GM19351 (cell line): ENCODE measurements around the gene OR5A2.
A peak's percentile ranks its signal among the peaks of the same experiment; 100 is the strongest.
"Not testable (repeated sequence)": the region's sequence is repeated elsewhere in the genome, so short reads cannot be mapped to it uniquely, and the experiment has no call there.

Source experiments
- ATAC-seq: cut with Tn5 transposase; IDR thresholded peaks from one replicate; pipeline ENCODE4 v1.9.1; 2021; ENCODE audit warnings: mild to moderate bottlenecking, moderate library complexity; ENCODE audit not compliant: unreplicated experiment

OR5A2 gene

GRCh38 chr11:59394186-59394585, 32.0 kb downstream of the OR5A2 start:
- ATAC-seq = no peak

DNA sequence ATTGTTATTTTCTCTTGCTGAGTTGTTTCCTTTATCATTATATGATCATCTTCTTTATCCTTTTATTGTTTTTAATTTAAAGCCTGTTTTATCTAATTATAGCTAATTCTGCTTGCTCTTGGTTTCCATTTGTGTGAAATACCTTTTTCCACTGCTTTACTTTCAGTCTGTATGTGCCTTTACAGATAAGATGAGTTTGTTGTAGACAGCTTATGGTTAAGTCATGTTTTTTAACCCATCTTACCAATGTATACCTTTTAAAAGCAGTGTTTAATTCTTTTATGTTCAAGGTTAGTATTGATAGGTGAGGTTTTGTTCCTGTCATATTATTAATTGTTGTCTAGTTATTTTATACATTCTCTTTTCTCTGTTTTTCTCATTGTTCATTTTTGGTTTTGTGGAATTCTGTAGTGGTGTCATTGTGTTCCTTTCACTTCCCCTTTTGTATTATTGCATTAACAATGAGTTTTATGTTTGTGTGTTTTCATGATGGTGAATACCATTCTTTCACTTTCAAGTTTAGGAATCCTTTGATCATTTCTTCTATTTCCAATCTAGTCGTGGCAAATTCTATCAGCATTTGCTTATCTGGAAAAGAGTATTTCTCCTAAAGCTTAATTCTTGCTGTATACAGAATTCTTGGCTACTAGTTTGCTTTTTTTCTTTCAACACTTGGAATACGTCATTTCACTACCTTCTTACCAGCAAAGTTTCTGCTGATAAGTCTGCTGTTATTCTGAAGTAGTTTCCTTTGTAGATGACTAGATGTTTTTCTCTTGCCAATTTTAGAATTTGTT, 45.8 kb downstream of the OR5A2 start:
- peak; percentile 93 for ATAC-seq

- not testable (repeated sequence) for ATAC-seq
Observed at GRCh38 chr11:59372324-59372723, 53.9 kb downstream of the OR5A2 start.

DNA sequence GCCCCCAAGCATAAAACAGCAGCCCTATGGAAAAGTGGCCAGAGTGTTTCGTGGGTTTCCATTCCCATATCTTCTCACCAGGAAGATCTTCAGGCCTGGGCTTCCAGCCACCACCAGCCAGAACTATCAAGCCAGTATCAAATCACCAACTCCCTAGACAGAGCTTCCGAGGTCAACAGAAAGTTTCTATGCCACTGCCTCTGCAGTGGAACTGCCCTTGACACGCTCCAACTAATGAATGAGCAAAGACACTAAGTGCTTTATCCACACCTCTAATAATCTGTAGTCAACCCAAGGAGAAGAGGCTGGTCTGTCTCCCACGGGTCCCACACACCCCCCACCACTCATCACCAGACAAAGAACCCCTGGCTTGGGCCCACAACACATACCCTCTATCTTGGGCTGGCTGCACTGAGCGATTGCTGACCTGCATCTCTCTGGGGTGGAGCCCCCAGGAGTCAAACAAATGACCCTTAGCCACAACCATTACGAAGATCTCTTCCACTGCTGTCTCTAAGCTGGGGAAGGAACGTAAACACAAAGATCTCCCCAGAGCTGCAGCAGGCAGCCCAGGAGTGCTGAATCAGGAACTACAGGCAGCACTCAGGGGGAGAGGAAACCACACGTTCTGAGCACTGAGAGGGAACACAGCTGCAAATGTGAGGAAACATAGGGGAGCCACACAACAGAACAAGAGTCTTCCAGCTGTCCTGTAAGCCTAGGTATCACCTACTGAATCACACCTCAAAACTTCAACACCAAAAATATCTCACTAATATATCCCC, 57.8 kb downstream of the OR5A2 start:
- no peak for ATAC-seq
